Esophagus muscularis mucosa (tissue), 4 donors: ENCODE data around the gene CELF2. TPM values are rescaled to one million over a fixed set of nuclear protein-coding genes. Genes with fewer than 3 reads are reported as not detected.

Experiments used
- DNase-seq: peaks from one replicate; pipeline ENCODE4 v3.0.0-alpha.2; 2017; ENCODE audit errors: extremely low spot score
- H3K27ac ChIP-seq, 4 donors: fragments of 200-600 bp; sonication (generic); replicated peaks in 1 of 4; 1 replicate in 3 of 4; 2 replicates in 1 of 4; pipeline ENCODE4 v1.5.1; 2016 to 2019; ENCODE audit warnings: mild to moderate bottlenecking in 1 of 4
- H3K27me3 ChIP-seq, 4 donors: fragments of 200-600 bp; sonication (generic); one replicate each; pipeline versions ENCODE4 v1.5.1 to v1.6.0; 2016 to 2019
- H3K36me3 ChIP-seq, 4 donors: fragments of 200-600 bp; sonication (generic); one replicate each; pipeline ENCODE4 v1.5.1; 2016 to 2019
- H3K4me1 ChIP-seq, 4 donors: fragments of 200-600 bp; sonication (generic); one replicate each; pipeline ENCODE4 v1.5.1; 2016 to 2019
- H3K4me3 ChIP-seq, 4 donors: fragments of 200-600 bp; sonication (generic); 1 replicate in 2 of 4; 2 replicates in 2 of 4; pipeline ENCODE4 v1.5.1; 2016 to 2019; ENCODE audit warnings: mild to moderate bottlenecking in 4 of 4, moderate library complexity in 1 of 4
- H3K9me3 ChIP-seq, 4 donors: fragments of 200-600 bp; sonication (generic); 1 replicate in 3 of 4; 2 replicates in 1 of 4; pipeline ENCODE4 v1.5.1; 2016 to 2019
- EP300 ChIP-seq: sonication (generic); formaldehyde crosslinking; IDR thresholded peaks from one replicate; pipeline ENCODE4 v1.6.1; 2017; ENCODE audit warnings: antibody characterized with exemption
- POLR2A ChIP-seq: fragments of 450-650 bp; IDR thresholded peaks from one replicate; pipeline ENCODE4 v1.6.1; 2017; ENCODE audit warnings: antibody characterized with exemption, moderate library complexity, mild to moderate bottlenecking, low read depth
- POLR2AphosphoS5 ChIP-seq, 2 donors: sonication (generic); formaldehyde crosslinking; IDR thresholded peaks; one replicate each; pipeline ENCODE4 v1.6.1; 2017; ENCODE audit warnings: antibody characterized with exemption in 2 of 2
- WGBS: methylation state at CpG from one replicate; pipeline ENCODE4 v1.1.5; 2018; 5-methylcytosine and 5-hydroxymethylcytosine counted together
- intact Hi-C: fragments of 100-400 bp; cut with DNase I; formaldehyde crosslinking; loops from one replicate; pipeline ENCODE4 v1.15.1; 2023
- total RNA-seq, 4 donors: library from RNA; depleted of rRNA; stranded (reverse); fragments of >200 nt; gene quantifications; one replicate each; pipeline versions ENCODE4 v1.1.0 to v1.2.1, GENCODE V29; 2016
- TF ChIP-seq, protein P1 (sequence below), 3 experiments: fragments of 200-600 bp in 2 of 3; fragments of 450-650 bp in 1 of 3; sonication (generic) in 2 of 3; IDR thresholded peaks; one replicate each; pipeline ENCODE4 v1.5.1; 2017 to 2019; ENCODE audit warnings: antibody characterized with exemption in 3 of 3, mild to moderate bottlenecking in 2 of 3, moderate library complexity in 1 of 3

CELF2 gene
- total RNA-seq, 4 donors from 2014 or later: 81.8 to 128 (median 104) TPM

DNA sequence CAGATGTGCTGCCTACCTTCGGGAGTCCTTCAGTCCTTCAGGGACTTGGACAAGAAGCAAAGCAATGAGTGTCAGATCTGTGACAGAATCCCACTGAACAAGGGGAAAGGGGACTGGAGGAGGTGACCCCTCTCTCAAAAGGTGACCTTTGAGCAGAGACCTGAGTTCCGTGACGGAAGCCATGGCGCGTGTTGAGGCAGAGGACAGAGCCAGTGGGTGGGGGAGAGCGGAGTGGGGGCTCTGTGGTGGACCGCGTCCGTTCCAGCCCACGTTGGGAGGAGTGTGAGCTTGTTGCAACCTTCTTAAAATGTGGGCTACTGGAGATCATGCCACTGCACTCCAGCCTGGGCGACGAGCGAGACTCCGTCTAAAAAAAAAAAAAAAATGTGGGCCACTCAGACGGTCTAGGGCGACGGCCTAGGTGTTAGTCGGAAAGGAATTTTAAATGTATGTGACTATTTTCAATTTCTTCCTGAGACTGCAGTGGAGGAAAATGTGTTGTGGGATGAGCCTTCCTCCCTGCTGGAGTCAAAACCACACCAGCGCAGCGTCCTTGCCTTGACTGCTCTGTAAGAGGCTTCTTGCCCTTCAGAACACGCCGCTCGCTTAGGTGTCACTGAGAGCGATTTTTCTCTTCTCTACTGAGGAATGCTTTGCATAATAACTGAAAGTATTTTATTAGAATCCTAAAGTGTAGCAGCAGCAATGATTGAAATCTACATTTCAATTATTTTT, 272.7 kb downstream of the CELF2 start:
- H3K36me3 ChIP-seq: peaks cover 42 to 87% (median 63%) of the 10 kb centered on the region in 4 donors
- TF ChIP-seq, protein P1, sequence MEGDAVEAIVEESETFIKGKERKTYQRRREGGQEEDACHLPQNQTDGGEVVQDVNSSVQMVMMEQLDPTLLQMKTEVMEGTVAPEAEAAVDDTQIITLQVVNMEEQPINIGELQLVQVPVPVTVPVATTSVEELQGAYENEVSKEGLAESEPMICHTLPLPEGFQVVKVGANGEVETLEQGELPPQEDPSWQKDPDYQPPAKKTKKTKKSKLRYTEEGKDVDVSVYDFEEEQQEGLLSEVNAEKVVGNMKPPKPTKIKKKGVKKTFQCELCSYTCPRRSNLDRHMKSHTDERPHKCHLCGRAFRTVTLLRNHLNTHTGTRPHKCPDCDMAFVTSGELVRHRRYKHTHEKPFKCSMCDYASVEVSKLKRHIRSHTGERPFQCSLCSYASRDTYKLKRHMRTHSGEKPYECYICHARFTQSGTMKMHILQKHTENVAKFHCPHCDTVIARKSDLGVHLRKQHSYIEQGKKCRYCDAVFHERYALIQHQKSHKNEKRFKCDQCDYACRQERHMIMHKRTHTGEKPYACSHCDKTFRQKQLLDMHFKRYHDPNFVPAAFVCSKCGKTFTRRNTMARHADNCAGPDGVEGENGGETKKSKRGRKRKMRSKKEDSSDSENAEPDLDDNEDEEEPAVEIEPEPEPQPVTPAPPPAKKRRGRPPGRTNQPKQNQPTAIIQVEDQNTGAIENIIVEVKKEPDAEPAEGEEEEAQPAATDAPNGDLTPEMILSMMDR (IDR thresholded peaks at IDR 0.05): no peak
- TF ChIP-seq POLR2A: no peak
- TF ChIP-seq POLR2AphosphoS5 (IDR thresholded peaks at IDR 0.05): no peak
- TF ChIP-seq EP300: no peak

DNA sequence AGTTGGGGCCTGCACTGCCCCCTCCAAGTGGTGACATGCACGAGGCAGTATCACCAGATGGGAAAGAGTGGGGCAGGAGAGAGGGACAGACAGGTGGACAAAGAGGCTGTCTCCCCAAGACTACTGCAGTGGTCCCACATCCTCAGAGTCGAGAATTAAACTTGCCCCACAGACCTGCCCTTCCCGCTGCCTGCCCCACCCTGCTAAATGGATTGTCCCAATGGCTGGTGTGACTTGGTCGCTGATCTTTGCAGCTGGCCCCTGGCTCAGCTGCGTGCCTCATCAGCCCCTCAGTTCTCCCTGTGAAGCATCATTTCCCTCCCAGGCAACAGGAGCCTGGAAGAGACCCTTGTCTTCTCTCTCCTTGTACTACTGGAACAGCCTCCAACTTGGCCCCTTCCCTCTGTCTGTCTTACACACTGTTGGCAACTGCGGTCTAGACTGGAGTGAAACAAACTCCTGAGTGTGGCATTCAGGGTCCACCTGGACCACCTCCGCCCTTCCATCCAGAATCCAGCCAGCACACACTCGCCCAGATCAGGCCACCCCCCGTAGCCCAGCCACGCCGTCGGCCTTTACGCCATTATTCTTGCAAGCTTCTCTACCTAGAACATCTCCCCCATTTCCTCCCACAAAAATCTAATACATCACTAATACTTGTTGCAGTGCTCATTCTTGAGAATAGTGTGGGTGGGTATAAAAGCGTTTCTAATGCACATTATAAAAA, 275.1 kb downstream of the CELF2 start:
- peaks cover 0 to 6% (median 0%) of the 10 kb centered on the region in 4 donors for H3K4me1 ChIP-seq
- no peak overlapping the region for H3K27ac ChIP-seq
- intact Hi-C loops: no loop called here
- WGBS: 92% methylated on average over 12 of the region's 14 CpGs
- no peaks in the 10 kb centered on the region for H3K9me3 ChIP-seq
- TF ChIP-seq POLR2AphosphoS5 (IDR thresholded peaks at IDR 0.05) (no peak), EP300 (no peak), POLR2A (no peak)
- TF ChIP-seq, protein P1 (IDR thresholded peaks at IDR 0.05): no peak
- no peaks in the 10 kb centered on the region for H3K27me3 ChIP-seq
- peaks cover 35 to 88% (median 69%) of the 10 kb centered on the region in 4 donors for H3K36me3 ChIP-seq
- no peak for DNase-seq
- H3K4me3 ChIP-seq: no peak overlapping the region

More for the DNA sequence above, 272.7 kb downstream of the CELF2 start:
- Histone ChIP-seq H3K4me1 (peaks cover 0 to 6% (median 0%) of the 10 kb centered on the region in 4 donors), H3K9me3 (no peaks in the 10 kb centered on the region), H3K4me3 (no peak overlapping the region), H3K27ac (no peak overlapping the region), H3K27me3 (no peaks in the 10 kb centered on the region)
- no peak for DNase-seq
- 96% methylated on average over 24 of the region's 24 CpGs for WGBS
- intact Hi-C loops: no loop called here

DNA sequence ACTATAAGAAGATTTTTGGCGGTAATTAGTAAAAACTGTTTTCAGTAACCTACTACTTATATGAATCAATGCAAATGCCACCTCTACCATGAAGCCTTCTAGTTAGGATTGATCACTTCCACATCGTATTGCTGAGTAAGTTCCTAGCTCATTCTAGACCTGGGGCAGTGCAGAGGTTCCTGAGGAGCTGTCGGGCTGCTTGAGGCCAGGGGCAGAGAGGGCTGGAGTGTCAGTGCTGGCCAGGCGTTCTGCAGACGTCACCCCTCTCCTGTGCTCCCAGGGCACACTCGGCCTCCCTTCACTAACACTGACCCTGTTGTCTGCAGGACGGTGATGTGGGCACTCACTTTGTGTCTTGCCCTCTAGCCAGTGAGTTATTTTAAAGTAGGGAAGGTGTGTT, 275.7 kb downstream of the CELF2 start:
- Histone ChIP-seq H3K27me3 (no peaks in the 10 kb centered on the region), H3K4me1 (peaks cover 0 to 6% (median 0%) of the 10 kb centered on the region in 4 donors), H3K27ac (no peak overlapping the region), H3K9me3 (no peaks in the 10 kb centered on the region), H3K4me3 (no peak overlapping the region), H3K36me3 (peaks cover 31 to 88% (median 65%) of the 10 kb centered on the region in 4 donors)
- 81% methylated on average over 7 of the region's 7 CpGs for WGBS
- TF ChIP-seq EP300 (no peak), POLR2A (no peak), POLR2AphosphoS5 (IDR thresholded peaks at IDR 0.05) (no peak)
- TF ChIP-seq, protein P1 (IDR thresholded peaks at IDR 0.05): no peak
- no peak for DNase-seq
- intact Hi-C loops: no loop called here

DNA sequence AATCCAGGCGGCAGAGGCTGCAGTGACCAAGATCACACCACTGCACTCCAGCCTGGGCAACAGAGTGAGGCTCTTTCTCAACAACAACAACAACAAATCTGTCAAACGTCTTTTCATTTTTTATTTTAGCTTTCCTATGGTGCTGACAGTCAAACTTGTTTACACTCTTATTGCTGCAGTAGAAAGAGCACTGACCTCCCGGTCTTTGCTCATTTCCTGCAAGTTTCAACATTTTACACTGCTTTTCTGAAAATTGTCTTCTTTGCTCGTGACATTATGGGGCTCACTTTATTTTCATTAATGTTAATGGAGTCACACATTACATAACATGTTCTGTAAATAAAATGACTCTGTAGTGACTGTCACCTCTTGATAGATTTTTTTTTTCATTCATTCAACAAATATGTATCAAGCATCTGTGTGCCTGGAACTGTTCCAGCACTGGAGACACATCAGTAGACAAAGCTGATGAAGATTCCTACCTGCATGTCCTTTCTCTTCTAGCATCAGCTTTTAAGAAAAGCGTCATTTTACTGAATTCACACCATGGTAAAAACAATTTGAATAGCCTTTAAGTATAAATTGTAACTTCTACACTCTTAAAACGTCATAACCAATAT, 277.3 kb downstream of the CELF2 start:
- no peaks in the 10 kb centered on the region for H3K9me3 ChIP-seq
- no peaks in the 10 kb centered on the region for H3K27me3 ChIP-seq
- no peak overlapping the region for H3K27ac ChIP-seq
- DNase-seq: no peak
- intact Hi-C loops: no loop called here
- H3K4me1 ChIP-seq: peaks cover 0 to 6% (median 0%) of the 10 kb centered on the region in 4 donors
- TF ChIP-seq EP300 (no peak), POLR2AphosphoS5 (IDR thresholded peaks at IDR 0.05) (no peak), POLR2A (no peak)
- TF ChIP-seq, protein P1 (IDR thresholded peaks at IDR 0.05): no peak
- H3K36me3 ChIP-seq: peaks cover 18 to 84% (median 61%) of the 10 kb centered on the region in 4 donors
- no peak overlapping the region for H3K4me3 ChIP-seq
- 79% methylated on average over 6 of the region's 6 CpGs for WGBS
